ENCODE data around the gene ZDHHC4. TPM values are rescaled to one million over a fixed set of nuclear protein-coding genes. Genes with fewer than 3 reads are reported as not detected.

The ZDHHC4 gene
- total and polyA plus RNA-seq, 10 of the 15 experiments (the other 5 are each of a cell fraction or from before 2014, with no cell fraction given): 30.6 to 74.3 (median 35.8) TPM

DNA sequence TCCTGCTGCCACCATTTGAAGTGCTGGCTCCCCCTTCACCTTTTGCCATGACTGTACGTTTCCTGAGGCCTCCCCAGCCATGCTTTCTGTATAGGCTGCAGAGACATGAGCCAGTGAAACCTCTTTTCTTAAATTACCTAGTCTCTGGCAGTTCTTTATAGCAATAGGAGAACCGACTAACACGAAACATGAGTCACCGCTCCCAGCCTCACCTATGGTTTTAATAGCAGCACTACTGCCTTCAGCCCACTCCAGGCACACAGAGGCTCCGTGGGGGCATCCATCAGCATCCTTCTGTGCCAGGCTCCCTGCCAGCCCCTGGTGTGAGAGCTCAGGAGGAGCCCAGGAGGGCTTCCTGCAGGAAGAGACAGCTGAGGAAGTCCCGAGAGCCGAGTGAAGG is 54.4 kb downstream of the ZDHHC4 start:
- TF ChIP-seq BMI1 (IDR thresholded peaks at IDR 0.05; ENCODE audit: borderline replicate concordance) (no peak), ZSCAN29 (IDR thresholded peaks at IDR 0.05) (no peak), IKZF2 (IDR thresholded peaks at IDR 0.05) (no peak), IKZF1 (conservative IDR thresholded peaks at IDR 0.05) (no peak), RAD51 (IDR thresholded peaks at IDR 0.05) (no peak), PML (IDR thresholded peaks at IDR 0.05; ENCODE audit: low read length) (no peak), SIN3A (IDR thresholded peaks at IDR 0.05; ENCODE audit: low read depth, low read length) (no peak), CHD2 (IDR thresholded peaks at IDR 0.05; ENCODE audit: borderline replicate concordance, low read depth, low read length) (no peak), RB1 (IDR thresholded peaks at IDR 0.05; ENCODE audit: borderline replicate concordance) (no peak), NFXL1 (IDR thresholded peaks at IDR 0.05; ENCODE audit: borderline replicate concordance) (no peak), SREBF2 (IDR thresholded peaks at IDR 0.05; ENCODE audit: low read length) (no peak)
- TF ChIP-seq, protein P1, sequence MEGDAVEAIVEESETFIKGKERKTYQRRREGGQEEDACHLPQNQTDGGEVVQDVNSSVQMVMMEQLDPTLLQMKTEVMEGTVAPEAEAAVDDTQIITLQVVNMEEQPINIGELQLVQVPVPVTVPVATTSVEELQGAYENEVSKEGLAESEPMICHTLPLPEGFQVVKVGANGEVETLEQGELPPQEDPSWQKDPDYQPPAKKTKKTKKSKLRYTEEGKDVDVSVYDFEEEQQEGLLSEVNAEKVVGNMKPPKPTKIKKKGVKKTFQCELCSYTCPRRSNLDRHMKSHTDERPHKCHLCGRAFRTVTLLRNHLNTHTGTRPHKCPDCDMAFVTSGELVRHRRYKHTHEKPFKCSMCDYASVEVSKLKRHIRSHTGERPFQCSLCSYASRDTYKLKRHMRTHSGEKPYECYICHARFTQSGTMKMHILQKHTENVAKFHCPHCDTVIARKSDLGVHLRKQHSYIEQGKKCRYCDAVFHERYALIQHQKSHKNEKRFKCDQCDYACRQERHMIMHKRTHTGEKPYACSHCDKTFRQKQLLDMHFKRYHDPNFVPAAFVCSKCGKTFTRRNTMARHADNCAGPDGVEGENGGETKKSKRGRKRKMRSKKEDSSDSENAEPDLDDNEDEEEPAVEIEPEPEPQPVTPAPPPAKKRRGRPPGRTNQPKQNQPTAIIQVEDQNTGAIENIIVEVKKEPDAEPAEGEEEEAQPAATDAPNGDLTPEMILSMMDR (IDR thresholded peaks at IDR 0.05 in 2 of 3, conservative IDR thresholded peaks at IDR 0.05 in 1 of 3; ENCODE audit: control insufficient read depth in 2 of 3, extremely low read depth in 1 of 3, insufficient read depth in 1 of 3, low read depth in 3 of 3, low read length in 3 of 3): no peak
- TF ChIP-seq, protein P2, sequence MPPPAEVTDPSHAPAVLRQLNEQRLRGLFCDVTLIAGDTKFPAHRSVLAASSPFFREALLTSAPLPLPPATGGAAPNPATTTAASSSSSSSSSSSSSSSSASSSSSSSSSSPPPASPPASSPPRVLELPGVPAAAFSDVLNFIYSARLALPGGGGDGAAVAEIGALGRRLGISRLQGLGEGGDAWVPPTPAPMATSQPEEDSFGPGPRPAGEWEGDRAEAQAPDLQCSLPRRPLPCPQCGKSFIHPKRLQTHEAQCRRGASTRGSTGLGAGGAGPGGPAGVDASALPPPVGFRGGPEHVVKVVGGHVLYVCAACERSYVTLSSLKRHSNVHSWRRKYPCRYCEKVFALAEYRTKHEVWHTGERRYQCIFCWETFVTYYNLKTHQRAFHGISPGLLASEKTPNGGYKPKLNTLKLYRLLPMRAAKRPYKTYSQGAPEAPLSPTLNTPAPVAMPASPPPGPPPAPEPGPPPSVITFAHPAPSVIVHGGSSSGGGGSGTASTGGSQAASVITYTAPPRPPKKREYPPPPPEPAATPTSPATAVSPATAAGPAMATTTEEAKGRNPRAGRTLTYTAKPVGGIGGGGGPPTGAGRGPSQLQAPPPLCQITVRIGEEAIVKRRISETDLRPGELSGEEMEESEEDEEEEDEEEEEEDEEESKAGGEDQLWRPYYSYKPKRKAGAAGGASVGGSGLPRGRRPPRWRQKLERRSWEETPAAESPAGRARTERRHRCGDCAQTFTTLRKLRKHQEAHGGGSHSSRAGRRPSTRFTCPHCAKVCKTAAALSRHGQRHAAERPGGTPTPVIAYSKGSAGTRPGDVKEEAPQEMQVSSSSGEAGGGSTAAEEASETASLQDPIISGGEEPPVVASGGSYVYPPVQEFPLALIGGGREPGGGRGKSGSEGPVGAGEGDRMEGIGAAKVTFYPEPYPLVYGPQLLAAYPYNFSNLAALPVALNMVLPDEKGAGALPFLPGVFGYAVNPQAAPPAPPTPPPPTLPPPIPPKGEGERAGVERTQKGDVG (CRISPR knock-in tag; IDR thresholded peaks at IDR 0.05): no peak
- Histone ChIP-seq H3K79me2 (ENCODE audit: control insufficient read depth, insufficient read depth, low read length) (peaks cover 1% of the 10 kb centered on the region), H2AFZ (ENCODE audit: control insufficient read depth, low read depth, low read length) (no peak overlapping the region), H3K36me3 (ENCODE audit: control insufficient read depth in 2 of 2, insufficient read depth in 2 of 2, low read length in 1 of 2) (no peaks in the 10 kb centered on the region), H3K4me1 (ENCODE audit: control insufficient read depth, insufficient read depth, low read length) (peaks cover 3% of the 10 kb centered on the region; the same call in 1 of the 2 replicates), H3K27me3 (replicated peaks in 1 of 2; ENCODE audit: control insufficient read depth in 2 of 2, insufficient read depth in 2 of 2, low read length in 1 of 2) (no peaks in the 10 kb centered on the region), H3K4me2 (ENCODE audit: control insufficient read depth, insufficient read depth) (no peak overlapping the region), H3K4me3 (no peak overlapping the region), H3K9me3 (replicated peaks; ENCODE audit: control insufficient read depth, insufficient read depth, low read length) (no peaks in the 10 kb centered on the region; the same call in 2 of the 3 replicates), H4K20me1 (ENCODE audit: control insufficient read depth, insufficient read depth) (no peaks in the 10 kb centered on the region), H3K27ac (ENCODE audit: control insufficient read depth, insufficient read depth) (no peak overlapping the region), H3K9ac (ENCODE audit: control insufficient read depth, insufficient read depth, low read length) (no peak overlapping the region)
- ChIA-PET POLR2A (no interaction called here), RAD21 (ENCODE audit: unreplicated experiment) (no interaction called here), CTCF (no interaction called here), SMC1A (ENCODE audit: uncharacterized antibody, unreplicated experiment) (no interaction called here)
- in situ Hi-C loops (cut with MboI): no loop called here
- WGBS (ENCODE audit: insufficient coverage, insufficient replicate concordance, low lambda C conversion rate, missing lambda C conversion rate): 50% methylated on average over 7 of the region's 7 CpGs
- BruUV-seq (replicated peaks): no TSS peak
- FAIRE-seq: no peak
- intact Hi-C loops (cut with micrococcal nuclease; ENCODE audit: unreplicated experiment): no loop called here
- no peak for ATAC-seq
- DNase-seq (ENCODE audit: low read depth, low spot score): no peak
